WTC11 (cell line): ENCODE data around the gene SPNS3. TPM values are rescaled to one million over a fixed set of nuclear protein-coding genes. Genes with fewer than 3 reads are reported as not detected.

Experiments used
- ATAC-seq: fragments of 200-7000 bp; cut with Tn5 transposase; 2 replicates; pipeline ENCODE4 v1.10.0; 2021; ENCODE audit warnings: mild to moderate bottlenecking, moderate library complexity
- CTCF ChIA-PET: fragments of 300-600 bp; sonication (Branson Sonifier 250); formaldehyde crosslinking; loops from one replicate; lab custom pipeline; 2021; ENCODE audit warnings: antibody characterized with exemption; lab: Charles Lee
- POLR2A ChIA-PET: fragments of 350-600 bp; sonication (Branson Sonifier 250); formaldehyde crosslinking; loops from one replicate; lab custom pipeline; 2021; ENCODE audit warnings: antibody characterized with exemption; lab: Charles Lee
- DNase-seq: peaks from one replicate; pipeline ENCODE4 v3.0.0; 2021; ENCODE audit warnings: low spot score
- H3K27ac Mint-ChIP-seq: 2 replicates; pipeline ENCODE4 v1.8.0; 2021; ENCODE audit warnings: mixed read lengths
- H3K27me3 Mint-ChIP-seq: 2 replicates; pipeline ENCODE4 v1.8.0; 2021; ENCODE audit warnings: low read depth, mild to moderate bottlenecking, moderate library complexity, mixed read lengths
- H3K36me3 Mint-ChIP-seq: 2 replicates; pipeline ENCODE4 v1.8.0; 2021; ENCODE audit warnings: mixed read lengths
- H3K4me1 Mint-ChIP-seq: 2 replicates; pipeline ENCODE4 v1.8.0; 2022; ENCODE audit warnings: mixed read lengths
- H3K4me3 Mint-ChIP-seq: 2 replicates; pipeline ENCODE4 v1.8.0; 2021; ENCODE audit warnings: mild to moderate bottlenecking, moderate library complexity, mixed read lengths
- H3K9me3 Mint-ChIP-seq: 2 replicates; pipeline ENCODE4 v1.8.0; 2021; ENCODE audit warnings: mixed read lengths
- CDX4 ChIP-seq: fragments of 250-450 bp; sonication (Bioruptor Pico); IDR thresholded peaks from 2 replicates; pipeline ENCODE4 v1.9.0; 2021; ENCODE audit warnings: moderate library complexity, mild to moderate bottlenecking, inconsistent platforms, borderline replicate concordance
- EMX1 ChIP-seq: fragments of 250-450 bp; sonication (Bioruptor Pico); IDR thresholded peaks from 2 replicates; pipeline ENCODE4 v1.8.0; 2021; ENCODE audit warnings: mild to moderate bottlenecking
- ETV6 ChIP-seq: sonication (generic); formaldehyde crosslinking; IDR thresholded peaks from 2 replicates; pipeline ENCODE4 v1.8.1; 2022; ENCODE audit warnings: mild to moderate bottlenecking, missing genetic modification reagents
- FOXJ3 ChIP-seq: sonication (generic); formaldehyde crosslinking; IDR thresholded peaks from 2 replicates; pipeline ENCODE4 v1.9.0; 2021; ENCODE audit warnings: missing genetic modification reagents, mild to moderate bottlenecking, borderline replicate concordance
- JAZF1 ChIP-seq: fragments of 250-450 bp; sonication (Bioruptor Pico); IDR thresholded peaks from 2 replicates; pipeline ENCODE4 v1.9.0; 2021; ENCODE audit warnings: moderate library complexity, mild to moderate bottlenecking, inconsistent platforms
- MAX ChIP-seq: sonication (generic); formaldehyde crosslinking; IDR thresholded peaks from 2 replicates; pipeline ENCODE4 v1.8.0; 2022; ENCODE audit warnings: mild to moderate bottlenecking, missing genetic modification reagents
- SMAD3 ChIP-seq: sonication (generic); formaldehyde crosslinking; IDR thresholded peaks from 2 replicates; pipeline ENCODE4 v1.8.0; 2022; ENCODE audit warnings: missing genetic modification reagents, mild to moderate bottlenecking, borderline replicate concordance
- TCF7 ChIP-seq: sonication (generic); formaldehyde crosslinking; IDR thresholded peaks from 2 replicates; pipeline ENCODE4 v1.8.0; 2022; ENCODE audit warnings: mild to moderate bottlenecking, low read depth, missing genetic modification reagents, moderate library complexity
- ZNF396 ChIP-seq: fragments of 250-450 bp; sonication (Bioruptor Pico); IDR thresholded peaks from 2 replicates; pipeline ENCODE4 v1.8.0; 2021; ENCODE audit warnings: mild to moderate bottlenecking, moderate library complexity, borderline replicate concordance
- ZNF416 ChIP-seq: fragments of 250-450 bp; sonication (Bioruptor Pico); IDR thresholded peaks from 2 replicates; pipeline ENCODE4 v1.9.0; 2021; ENCODE audit warnings: mild to moderate bottlenecking, inconsistent platforms
- ZNF425 ChIP-seq: fragments of 250-450 bp; sonication (Bioruptor Pico); conservative IDR thresholded peaks from 2 replicates; pipeline ENCODE4 v1.9.0; 2021; ENCODE audit warnings: mild to moderate bottlenecking
- total RNA-seq: library from RNA; stranded (reverse); gene quantifications from 3 replicates; pipeline ENCODE4 v1.2.3, GENCODE V29; 2021
- TF ChIP-seq, protein P1 (sequence below): fragments of 250-450 bp; sonication (Bioruptor Pico); IDR thresholded peaks from 2 replicates; pipeline ENCODE4 v2.1.2; 2022; ENCODE audit warnings: mild to moderate bottlenecking, moderate library complexity
- TF ChIP-seq, protein P2 (sequence below): sonication (generic); formaldehyde crosslinking; IDR thresholded peaks from 2 replicates; pipeline ENCODE4 v1.8.1; 2022; ENCODE audit warnings: mild to moderate bottlenecking, missing genetic modification reagents, moderate library complexity, borderline replicate concordance
- TF ChIP-seq, protein P3 (sequence below): sonication (generic); formaldehyde crosslinking; IDR thresholded peaks from 2 replicates; pipeline ENCODE4 v1.8.0; 2023; ENCODE audit warnings: mild to moderate bottlenecking, missing genetic modification reagents
- TF ChIP-seq, protein P4 (sequence below): sonication (generic); formaldehyde crosslinking; IDR thresholded peaks from 2 replicates; pipeline ENCODE4 v1.8.0; 2023; ENCODE audit warnings: missing genetic modification reagents
- TF ChIP-seq, protein P5 (sequence below): sonication (generic); formaldehyde crosslinking; IDR thresholded peaks from 2 replicates; pipeline ENCODE4 v1.8.1; 2023; ENCODE audit warnings: mild to moderate bottlenecking, missing genetic modification reagents, moderate library complexity

SPNS3 gene
- total RNA-seq, 1 experiment from 2014 or later = not detected

DNA sequence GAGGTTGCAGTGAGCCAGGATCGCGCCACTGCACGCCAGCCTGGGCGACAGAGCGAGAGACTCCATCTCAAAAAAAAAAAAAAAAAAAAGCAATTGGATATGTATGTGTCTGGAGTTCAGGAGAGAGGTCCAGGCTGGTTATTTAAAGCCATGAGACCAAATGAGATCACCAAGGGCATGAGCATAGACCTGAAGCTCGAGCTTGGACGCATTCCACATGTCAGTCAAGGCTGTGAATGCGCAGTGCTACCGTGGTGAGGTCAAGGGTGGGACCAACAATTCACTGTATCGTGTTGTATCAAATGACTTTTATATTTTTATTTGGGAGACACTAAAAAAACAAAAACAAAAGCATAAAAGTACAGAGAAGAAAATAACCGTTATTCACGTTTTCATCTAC, 35.8 kb downstream of the SPNS3 start (continued):
- TF ChIP-seq ZNF425 (CRISPR knock-in tag) = no peak
- TF ChIP-seq, all 79 proteins: peak for 0

- H3K4me1 Mint-ChIP-seq = no peaks in the 10 kb centered on the region
- POLR2A ChIA-PET = no interaction called here
- no peak overlapping the region for H3K4me3 Mint-ChIP-seq
- H3K9me3 Mint-ChIP-seq = no peaks in the 10 kb centered on the region
- H3K36me3 Mint-ChIP-seq = no peaks in the 10 kb centered on the region
- no peak for ATAC-seq
- TF ChIP-seq, protein P1, sequence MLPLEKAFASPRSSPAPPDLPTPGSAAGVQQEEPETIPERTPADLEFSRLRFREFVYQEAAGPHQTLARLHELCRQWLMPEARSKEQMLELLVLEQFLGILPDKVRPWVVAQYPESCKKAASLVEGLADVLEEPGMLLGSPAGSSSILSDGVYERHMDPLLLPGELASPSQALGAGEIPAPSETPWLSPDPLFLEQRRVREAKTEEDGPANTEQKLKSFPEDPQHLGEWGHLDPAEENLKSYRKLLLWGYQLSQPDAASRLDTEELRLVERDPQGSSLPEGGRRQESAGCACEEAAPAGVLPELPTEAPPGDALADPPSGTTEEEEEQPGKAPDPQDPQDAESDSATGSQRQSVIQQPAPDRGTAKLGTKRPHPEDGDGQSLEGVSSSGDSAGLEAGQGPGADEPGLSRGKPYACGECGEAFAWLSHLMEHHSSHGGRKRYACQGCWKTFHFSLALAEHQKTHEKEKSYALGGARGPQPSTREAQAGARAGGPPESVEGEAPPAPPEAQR = no peak
- TF ChIP-seq FOXJ3 (CRISPR knock-in tag) (no peak), MAX (no peak), ETV6 (CRISPR knock-in tag) (no peak), ZNF416 (CRISPR knock-in tag) (no peak), EMX1 (CRISPR knock-in tag) (no peak), TCF7 (no peak), SMAD3 (CRISPR knock-in tag) (no peak), ZNF396 (no peak), JAZF1 (CRISPR knock-in tag) (no peak), CDX4 (CRISPR knock-in tag) (no peak)
- TF ChIP-seq, protein P2, sequence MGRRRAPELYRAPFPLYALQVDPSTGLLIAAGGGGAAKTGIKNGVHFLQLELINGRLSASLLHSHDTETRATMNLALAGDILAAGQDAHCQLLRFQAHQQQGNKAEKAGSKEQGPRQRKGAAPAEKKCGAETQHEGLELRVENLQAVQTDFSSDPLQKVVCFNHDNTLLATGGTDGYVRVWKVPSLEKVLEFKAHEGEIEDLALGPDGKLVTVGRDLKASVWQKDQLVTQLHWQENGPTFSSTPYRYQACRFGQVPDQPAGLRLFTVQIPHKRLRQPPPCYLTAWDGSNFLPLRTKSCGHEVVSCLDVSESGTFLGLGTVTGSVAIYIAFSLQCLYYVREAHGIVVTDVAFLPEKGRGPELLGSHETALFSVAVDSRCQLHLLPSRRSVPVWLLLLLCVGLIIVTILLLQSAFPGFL = no peak
- TF ChIP-seq, protein P3, sequence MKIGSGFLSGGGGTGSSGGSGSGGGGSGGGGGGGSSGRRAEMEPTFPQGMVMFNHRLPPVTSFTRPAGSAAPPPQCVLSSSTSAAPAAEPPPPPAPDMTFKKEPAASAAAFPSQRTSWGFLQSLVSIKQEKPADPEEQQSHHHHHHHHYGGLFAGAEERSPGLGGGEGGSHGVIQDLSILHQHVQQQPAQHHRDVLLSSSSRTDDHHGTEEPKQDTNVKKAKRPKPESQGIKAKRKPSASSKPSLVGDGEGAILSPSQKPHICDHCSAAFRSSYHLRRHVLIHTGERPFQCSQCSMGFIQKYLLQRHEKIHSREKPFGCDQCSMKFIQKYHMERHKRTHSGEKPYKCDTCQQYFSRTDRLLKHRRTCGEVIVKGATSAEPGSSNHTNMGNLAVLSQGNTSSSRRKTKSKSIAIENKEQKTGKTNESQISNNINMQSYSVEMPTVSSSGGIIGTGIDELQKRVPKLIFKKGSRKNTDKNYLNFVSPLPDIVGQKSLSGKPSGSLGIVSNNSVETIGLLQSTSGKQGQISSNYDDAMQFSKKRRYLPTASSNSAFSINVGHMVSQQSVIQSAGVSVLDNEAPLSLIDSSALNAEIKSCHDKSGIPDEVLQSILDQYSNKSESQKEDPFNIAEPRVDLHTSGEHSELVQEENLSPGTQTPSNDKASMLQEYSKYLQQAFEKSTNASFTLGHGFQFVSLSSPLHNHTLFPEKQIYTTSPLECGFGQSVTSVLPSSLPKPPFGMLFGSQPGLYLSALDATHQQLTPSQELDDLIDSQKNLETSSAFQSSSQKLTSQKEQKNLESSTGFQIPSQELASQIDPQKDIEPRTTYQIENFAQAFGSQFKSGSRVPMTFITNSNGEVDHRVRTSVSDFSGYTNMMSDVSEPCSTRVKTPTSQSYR (CRISPR knock-in tag) = no peak
- TF ChIP-seq, protein P4, sequence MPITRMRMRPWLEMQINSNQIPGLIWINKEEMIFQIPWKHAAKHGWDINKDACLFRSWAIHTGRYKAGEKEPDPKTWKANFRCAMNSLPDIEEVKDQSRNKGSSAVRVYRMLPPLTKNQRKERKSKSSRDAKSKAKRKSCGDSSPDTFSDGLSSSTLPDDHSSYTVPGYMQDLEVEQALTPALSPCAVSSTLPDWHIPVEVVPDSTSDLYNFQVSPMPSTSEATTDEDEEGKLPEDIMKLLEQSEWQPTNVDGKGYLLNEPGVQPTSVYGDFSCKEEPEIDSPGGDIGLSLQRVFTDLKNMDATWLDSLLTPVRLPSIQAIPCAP = no peak
- TF ChIP-seq, protein P5, sequence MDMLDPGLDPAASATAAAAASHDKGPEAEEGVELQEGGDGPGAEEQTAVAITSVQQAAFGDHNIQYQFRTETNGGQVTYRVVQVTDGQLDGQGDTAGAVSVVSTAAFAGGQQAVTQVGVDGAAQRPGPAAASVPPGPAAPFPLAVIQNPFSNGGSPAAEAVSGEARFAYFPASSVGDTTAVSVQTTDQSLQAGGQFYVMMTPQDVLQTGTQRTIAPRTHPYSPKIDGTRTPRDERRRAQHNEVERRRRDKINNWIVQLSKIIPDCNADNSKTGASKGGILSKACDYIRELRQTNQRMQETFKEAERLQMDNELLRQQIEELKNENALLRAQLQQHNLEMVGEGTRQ (CRISPR knock-in tag) = no peak
- TF ChIP-seq, all 79 proteins: peak for 0
- DNase-seq = no peak
- H3K27ac Mint-ChIP-seq = no peak overlapping the region
- CTCF ChIA-PET = interaction anchor here (0.7 to 1.2 kb wide), 2 partner anchors 28 to 46 kb away, joined by 3 read pairs; no protein-coding TSS in a partner anchor
- no peaks in the 10 kb centered on the region for H3K27me3 Mint-ChIP-seq
Measured at GRCh38 chr17:4472286-4472685, 38.5 kb downstream of the SPNS3 start.
